CD4-positive, alpha-beta memory T cell (primary cell): ENCODE results near the gene MT2A. TPM values are rescaled to one million over a fixed set of nuclear protein-coding genes. Genes with fewer than 3 reads are reported as not detected.
"Not testable (repeated sequence)": the region's sequence is repeated elsewhere in the genome, so short reads cannot be mapped to it uniquely, and the experiment has no call there.

ENCODE experiments used
- CTCF ChIA-PET: fragments of 350-600 bp; sonication (Branson Sonifier 250); formaldehyde crosslinking; loops from one replicate; lab custom pipeline; 2021; ENCODE audit warnings: inconsistent platforms; ENCODE audit not compliant: partially characterized antibody; lab: Charles Lee
- POLR2A ChIA-PET: fragments of 350-600 bp; sonication (Branson Sonifier 250); formaldehyde crosslinking; loops from one replicate; lab custom pipeline; 2021; ENCODE audit not compliant: partially characterized antibody; lab: Charles Lee
- DNase-seq, 5 donors: peaks; one replicate each; pipeline versions ENCODE4 v3.0.0 to v3.0.0-alpha.2; 2020 to 2022; ENCODE audit warnings: mixed read lengths in 1 of 5
- H3K27ac ChIP-seq: one replicate; pipeline ENCODE4 v1.7.0; 2013; ENCODE audit warnings: low read depth, low read length
- H3K27me3 ChIP-seq: 2 replicates; pipeline ENCODE4 v1.7.0; 2013; ENCODE audit warnings: mild to moderate bottlenecking, low read length, moderate library complexity; ENCODE audit not compliant: insufficient read depth
- H3K36me3 ChIP-seq: 2 replicates; pipeline ENCODE4 v1.7.0; 2013; ENCODE audit warnings: mild to moderate bottlenecking, low read length, moderate library complexity; ENCODE audit not compliant: insufficient read depth
- H3K4me1 ChIP-seq: 2 replicates; pipeline ENCODE4 v1.7.0; 2013; ENCODE audit warnings: mild to moderate bottlenecking, low read length, moderate library complexity; ENCODE audit not compliant: insufficient read depth
- H3K4me3 ChIP-seq, 2 donors: one replicate each; pipeline ENCODE4 v1.7.0; 2013; ENCODE audit warnings: low read length in 2 of 2, mild to moderate bottlenecking in 1 of 2
- H3K9me3 ChIP-seq, 2 donors: one replicate each; pipeline ENCODE4 v1.7.0; 2013; ENCODE audit warnings: low read length in 2 of 2, control low read depth in 1 of 2; ENCODE audit not compliant: control insufficient read depth in 1 of 2
- H3K27ac Mint-ChIP-seq, 7 donors: one replicate each; pipeline ENCODE4 v1.8.0; 2020 to 2021; ENCODE audit warnings: mixed read lengths in 7 of 7, mild to moderate bottlenecking in 6 of 7, inconsistent platforms in 3 of 7, moderate library complexity in 3 of 7
- H3K27me3 Mint-ChIP-seq, 2 donors: one replicate each; pipeline ENCODE4 v1.8.0; 2020 to 2021; ENCODE audit warnings: mixed read lengths in 2 of 2
- H3K36me3 Mint-ChIP-seq, 2 donors: one replicate each; pipeline ENCODE4 v1.8.0; 2020 to 2021; ENCODE audit warnings: mixed read lengths in 2 of 2, inconsistent platforms in 1 of 2, mild to moderate bottlenecking in 1 of 2
- H3K4me1 Mint-ChIP-seq, 4 donors: one replicate each; pipeline ENCODE4 v1.8.0; 2020 to 2021; ENCODE audit warnings: mixed read lengths in 4 of 4, mild to moderate bottlenecking in 1 of 4
- H3K4me3 Mint-ChIP-seq, 8 donors: one replicate each; pipeline ENCODE4 v1.8.0; 2020 to 2021; ENCODE audit warnings: mixed read lengths in 8 of 8, mild to moderate bottlenecking in 7 of 8, moderate library complexity in 6 of 8, inconsistent platforms in 3 of 8
- H3K9me3 Mint-ChIP-seq, 8 donors: one replicate each; pipeline ENCODE4 v1.8.0; 2020 to 2021; ENCODE audit warnings: mixed read lengths in 8 of 8, mild to moderate bottlenecking in 5 of 8, inconsistent platforms in 3 of 8, moderate library complexity in 1 of 8
- intact Hi-C: fragments of 100-400 bp; cut with micrococcal nuclease; formaldehyde crosslinking; loops from one replicate; pipeline ENCODE4 v1.15.1; 2023
- polyA plus RNA-seq, 2 donors: library from polyadenylated mRNA; unstranded; fragments of 300-500 nt; fragmentation: Illumina TruSeq; gene quantifications; one replicate each; pipeline ENCODE4 v1.2.3, GENCODE V29; 2021
- total RNA-seq, 2 experiments: library from RNA; stranded (reverse); gene quantifications; one replicate each; pipeline ENCODE4 v1.2.3, GENCODE V29; 2021

MT2A gene
- total and polyA plus RNA-seq, 4 experiments from 2014 or later, result 15.8 to 226 (median 52.6) TPM

- no peak overlapping the region for H3K27ac ChIP-seq
- peak overlapping the region in 2 of 7 donors; percentile 50 to 57 for H3K27ac Mint-ChIP-seq
- H3K36me3 ChIP-seq, result no peaks in the 10 kb centered on the region
- intact Hi-C loops, result loop anchor here (1.0 kb wide), 1 partner anchor 9 kb away; the partner anchor contains the start of gene MT2A
- no peaks in the 10 kb centered on the region for H3K4me1 ChIP-seq
- H3K9me3 Mint-ChIP-seq, result no peaks in the 10 kb centered on the region
- peak overlapping the region; percentile 27 to 76 (median 66) for H3K4me3 Mint-ChIP-seq
- DNase-seq, result peak in 2 of 5 donors; percentile 26 to 46
- H3K4me3 ChIP-seq, result peak overlapping the region in 1 of 2 donors; percentile 22
- peaks cover 0 to 7% of the 10 kb centered on the region in 2 donors for H3K27me3 Mint-ChIP-seq
- no peaks in the 10 kb centered on the region for H3K36me3 Mint-ChIP-seq
- no peaks in the 10 kb centered on the region for H3K27me3 ChIP-seq
- ChIA-PET POLR2A (interaction anchor here (1.2 to 1.6 kb wide), 3 partner anchors 9 to 46 kb away, joined by 3 to 4 read pairs (median 3); partner anchors contain the start of gene MT2A), CTCF (interaction anchor here (2.0 kb wide), 1 partner anchor 41 kb away, joined by 8 read pairs; no protein-coding TSS in a partner anchor)
- H3K9me3 ChIP-seq, result no peaks in the 10 kb centered on the region
- H3K4me1 Mint-ChIP-seq, result peaks cover 3 to 6% (median 5%) of the 10 kb centered on the region in 4 donors
Observed at GRCh38 chr16:56617212-56618085, 9.1 kb downstream of the MT2A start.

- H3K4me3 ChIP-seq, result no peak overlapping the region
- H3K27me3 ChIP-seq, result no peaks in the 10 kb centered on the region
- no peaks in the 10 kb centered on the region for H3K36me3 ChIP-seq
- H3K27ac Mint-ChIP-seq, result peak overlapping the region in 2 of 7 donors; percentile 47 to 57
- peaks cover 3 to 6% (median 5%) of the 10 kb centered on the region in 4 donors for H3K4me1 Mint-ChIP-seq
- H3K27ac ChIP-seq, result no peak overlapping the region
- no peaks in the 10 kb centered on the region for H3K36me3 Mint-ChIP-seq
- no peaks in the 10 kb centered on the region for H3K9me3 ChIP-seq
- POLR2A ChIA-PET, result interaction anchor here (1.2 to 1.6 kb wide), 3 partner anchors 10 to 45 kb away, joined by 3 to 4 read pairs (median 3); partner anchors contain the start of gene MT2A
- CTCF ChIA-PET, result interaction anchor here (1.0 to 2.0 kb wide), 2 partner anchors 41 to 85 kb away, joined by 4 to 8 read pairs; no protein-coding TSS in a partner anchor
- H3K4me3 Mint-ChIP-seq, result peak overlapping the region in 1 of 8 donors; percentile 4
- no peaks in the 10 kb centered on the region for H3K4me1 ChIP-seq
- DNase-seq, result no peak
- H3K9me3 Mint-ChIP-seq, result no peaks in the 10 kb centered on the region
- H3K27me3 Mint-ChIP-seq, result peaks cover 0 to 7% of the 10 kb centered on the region in 2 donors
- intact Hi-C loops, result no loop called here
Observed at GRCh38 chr16:56618138-56618537, 9.8 kb downstream of the MT2A start.

- Histone ChIP-seq H3K27ac (no peak overlapping the region), H3K27me3 (no peaks in the 10 kb centered on the region), H3K36me3 (no peaks in the 10 kb centered on the region), H3K9me3 (no peaks in the 10 kb centered on the region), H3K4me1 (peaks cover 6% of the 10 kb centered on the region), H3K4me3 (no peak overlapping the region)
- POLR2A ChIA-PET, result interaction anchor here (0.6 kb wide), 1 partner anchor 54 kb away, joined by 3 read pairs; no protein-coding TSS in a partner anchor
- CTCF ChIA-PET, result no interaction called here
- H3K36me3 Mint-ChIP-seq, result no peaks in the 10 kb centered on the region
- no peak for DNase-seq
- H3K4me1 Mint-ChIP-seq, result peaks cover 8 to 14% (median 12%) of the 10 kb centered on the region in 4 donors
- intact Hi-C loops, result no loop called here
- no peaks in the 10 kb centered on the region for H3K9me3 Mint-ChIP-seq
- no peak overlapping the region for H3K27ac Mint-ChIP-seq
- H3K27me3 Mint-ChIP-seq, result peaks cover 0 to 15% of the 10 kb centered on the region in 2 donors
- no peak overlapping the region for H3K4me3 Mint-ChIP-seq
Observed at GRCh38 chr16:56620339-56620897, 12.0 kb downstream of the MT2A start.

GRCh38 chr16:56621665-56622445 lies 13.5 kb downstream of the MT2A start:
- peaks cover 0 to 21% of the 10 kb centered on the region in 2 donors for H3K27me3 Mint-ChIP-seq
- H3K9me3 Mint-ChIP-seq, POLR2A ChIA-PET, DNase-seq, H3K36me3 Mint-ChIP-seq, CTCF ChIA-PET, H3K9me3 ChIP-seq, H3K36me3 ChIP-seq, H3K4me3 Mint-ChIP-seq, H3K27ac ChIP-seq, H3K27me3 ChIP-seq, H3K4me3 ChIP-seq, intact Hi-C loops: not testable (repeated sequence)
- peaks cover 12 to 23% (median 15%) of the 10 kb centered on the region in 4 donors for H3K4me1 Mint-ChIP-seq
- H3K4me1 ChIP-seq, result peaks cover 14% of the 10 kb centered on the region
- H3K27ac Mint-ChIP-seq, result peak overlapping the region in 1 of 7 donors; percentile 1

GRCh38 chr16:56623184-56623583 lies 14.8 kb downstream of the MT2A start:
- Mint-ChIP-seq H3K27me3 (peaks cover 0 to 22% of the 10 kb centered on the region in 2 donors), H3K4me1 (peaks cover 11 to 18% (median 12%) of the 10 kb centered on the region in 4 donors), H3K27ac (peak overlapping the region in 1 of 7 donors; percentile 66)
- H3K27ac ChIP-seq, H3K4me3 Mint-ChIP-seq, H3K27me3 ChIP-seq, H3K36me3 Mint-ChIP-seq, H3K9me3 ChIP-seq, H3K9me3 Mint-ChIP-seq, intact Hi-C loops, H3K4me3 ChIP-seq, H3K36me3 ChIP-seq, DNase-seq: not testable (repeated sequence)
- POLR2A ChIA-PET, result interaction anchor here (0.8 to 3.6 kb wide), 5 partner anchors 15 to 59 kb away, joined by 3 to 15 read pairs (median 3); partner anchors contain the start of genes MT1A, MT1X and MT2A
- peaks cover 14% of the 10 kb centered on the region for H3K4me1 ChIP-seq
- CTCF ChIA-PET, result interaction anchor here (0.8 to 1.8 kb wide), 5 partner anchors 8 to 54 kb away, joined by 3 to 9 read pairs (median 3); no protein-coding TSS in a partner anchor

GRCh38 chr16:56623637-56624036 lies 15.3 kb downstream of the MT2A start:
- ChIA-PET POLR2A (interaction anchor here (0.6 to 3.6 kb wide), 6 partner anchors 14 to 358 kb away, joined by 3 to 15 read pairs (median 4); partner anchors contain the start of genes MT1A, MT1X and MT2A), CTCF (interaction anchor here (0.8 to 1.8 kb wide), 6 partner anchors 8 to 53 kb away, joined by 3 to 9 read pairs (median 3); no protein-coding TSS in a partner anchor)
- Mint-ChIP-seq H3K4me3 (peak overlapping the region in 1 of 8 donors; percentile 22), H3K27ac (no peak overlapping the region), H3K36me3 (no peaks in the 10 kb centered on the region), H3K4me1 (peaks cover 11 to 18% (median 12%) of the 10 kb centered on the region in 4 donors), H3K27me3 (peaks cover 0 to 24% of the 10 kb centered on the region in 2 donors), H3K9me3 (no peaks in the 10 kb centered on the region)
- no peaks in the 10 kb centered on the region for H3K9me3 ChIP-seq
- DNase-seq, result no peak
- peaks cover 9% of the 10 kb centered on the region for H3K27me3 ChIP-seq
- H3K4me1 ChIP-seq, result peaks cover 14% of the 10 kb centered on the region
- H3K36me3 ChIP-seq, result no peaks in the 10 kb centered on the region
- no peak overlapping the region for H3K27ac ChIP-seq
- intact Hi-C loops, result no loop called here
- no peak overlapping the region for H3K4me3 ChIP-seq
